ENCODE measurements around the gene KITLG.
"Not testable (repeated sequence)": the region's sequence is repeated elsewhere in the genome, so short reads cannot be mapped to it uniquely, and the experiment has no call there.

Gene KITLG

GRCh38 chr12:88471331-88472045, 108.8 kb downstream of the KITLG start:
- TF ChIP-seq, protein P1, sequence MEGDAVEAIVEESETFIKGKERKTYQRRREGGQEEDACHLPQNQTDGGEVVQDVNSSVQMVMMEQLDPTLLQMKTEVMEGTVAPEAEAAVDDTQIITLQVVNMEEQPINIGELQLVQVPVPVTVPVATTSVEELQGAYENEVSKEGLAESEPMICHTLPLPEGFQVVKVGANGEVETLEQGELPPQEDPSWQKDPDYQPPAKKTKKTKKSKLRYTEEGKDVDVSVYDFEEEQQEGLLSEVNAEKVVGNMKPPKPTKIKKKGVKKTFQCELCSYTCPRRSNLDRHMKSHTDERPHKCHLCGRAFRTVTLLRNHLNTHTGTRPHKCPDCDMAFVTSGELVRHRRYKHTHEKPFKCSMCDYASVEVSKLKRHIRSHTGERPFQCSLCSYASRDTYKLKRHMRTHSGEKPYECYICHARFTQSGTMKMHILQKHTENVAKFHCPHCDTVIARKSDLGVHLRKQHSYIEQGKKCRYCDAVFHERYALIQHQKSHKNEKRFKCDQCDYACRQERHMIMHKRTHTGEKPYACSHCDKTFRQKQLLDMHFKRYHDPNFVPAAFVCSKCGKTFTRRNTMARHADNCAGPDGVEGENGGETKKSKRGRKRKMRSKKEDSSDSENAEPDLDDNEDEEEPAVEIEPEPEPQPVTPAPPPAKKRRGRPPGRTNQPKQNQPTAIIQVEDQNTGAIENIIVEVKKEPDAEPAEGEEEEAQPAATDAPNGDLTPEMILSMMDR (IDR thresholded peaks at IDR 0.05; ENCODE audit: insufficient read depth, missing control alignments) = no peak
- DNase-seq (ENCODE audit: insufficient read length, low spot score) (no peak), FAIRE-seq (no peak)

DNA sequence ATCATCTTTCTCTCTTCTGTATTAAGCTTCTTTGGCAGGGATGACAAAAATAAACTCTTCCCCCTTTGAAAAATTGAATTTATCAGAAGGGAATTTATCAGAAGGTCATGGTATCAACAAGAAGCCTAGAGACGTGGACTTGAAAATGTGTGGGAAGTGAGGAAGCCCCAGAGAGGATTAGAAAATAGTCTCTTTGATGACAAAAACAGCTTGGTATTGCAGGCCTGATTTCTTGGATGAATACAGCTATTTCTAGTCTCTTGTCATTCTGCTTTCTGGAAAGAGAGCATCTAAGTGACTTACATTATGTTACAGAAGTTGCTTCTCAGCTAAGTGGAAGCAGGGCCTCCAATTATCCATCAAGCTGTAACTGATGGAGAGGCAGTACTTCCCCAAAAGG, 111.1 kb downstream of the KITLG start:
- FAIRE-seq = no peak
- DNase-seq (ENCODE audit: insufficient read length, low spot score) = no peak

GRCh38 chr12:88468581-88468980, 111.7 kb downstream of the KITLG start:
- FAIRE-seq (no peak), DNase-seq (ENCODE audit: insufficient read length, low spot score) (no peak)
- TF ChIP-seq, protein P1 (IDR thresholded peaks at IDR 0.05; ENCODE audit: insufficient read depth, missing control alignments) = no peak

More for the DNA sequence above, 111.1 kb downstream of the KITLG start:
- TF ChIP-seq, protein P1 (IDR thresholded peaks at IDR 0.05; ENCODE audit: insufficient read depth, missing control alignments) = no peak

DNA sequence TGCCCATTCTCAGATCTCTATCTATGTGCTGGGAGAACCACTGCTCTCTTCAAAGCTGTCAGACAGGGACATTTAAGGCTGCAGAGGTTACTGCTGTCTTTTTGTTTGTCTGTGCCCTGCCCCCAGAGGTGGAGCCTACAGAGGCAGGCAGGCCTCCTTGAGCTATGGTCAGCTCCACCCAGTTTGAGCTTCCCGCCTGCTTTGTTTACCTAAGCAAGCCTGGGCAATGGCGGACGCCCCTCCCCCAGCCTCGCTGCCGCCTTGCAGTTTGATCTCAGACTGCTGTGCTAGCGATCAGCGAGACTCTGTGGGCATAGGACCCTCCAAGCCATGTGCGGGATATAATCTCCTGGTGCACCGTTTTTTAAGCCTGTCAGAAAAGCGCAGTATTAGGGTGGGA, 113.6 kb downstream of the KITLG start:
- not testable (repeated sequence) for DNase-seq (ENCODE audit: insufficient read length, low spot score); FAIRE-seq

DNA sequence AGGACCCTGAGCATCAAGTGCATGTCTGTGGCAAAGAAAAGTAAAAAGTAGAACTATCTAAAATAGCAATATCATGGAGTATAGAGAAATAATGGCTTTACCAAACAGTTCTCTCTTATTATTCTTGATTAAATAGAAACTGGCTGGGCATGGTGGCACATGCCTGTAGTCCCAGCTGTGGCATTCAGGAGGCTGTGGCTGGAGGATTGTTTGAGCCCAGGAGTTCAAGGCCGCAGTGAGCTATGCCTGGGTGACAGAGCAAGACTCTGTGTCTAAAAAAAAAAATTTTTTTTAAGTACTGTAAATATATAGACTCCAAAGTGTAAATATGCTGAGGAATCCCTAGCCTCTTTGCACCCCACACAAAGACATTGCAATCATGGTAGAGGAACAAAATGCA, 121.9 kb downstream of the KITLG start:
- TF ChIP-seq, protein P1 (IDR thresholded peaks at IDR 0.05; ENCODE audit: insufficient read depth, missing control alignments) = no peak
- DNase-seq (ENCODE audit: insufficient read length, low spot score) (no peak), FAIRE-seq (no peak)

DNA sequence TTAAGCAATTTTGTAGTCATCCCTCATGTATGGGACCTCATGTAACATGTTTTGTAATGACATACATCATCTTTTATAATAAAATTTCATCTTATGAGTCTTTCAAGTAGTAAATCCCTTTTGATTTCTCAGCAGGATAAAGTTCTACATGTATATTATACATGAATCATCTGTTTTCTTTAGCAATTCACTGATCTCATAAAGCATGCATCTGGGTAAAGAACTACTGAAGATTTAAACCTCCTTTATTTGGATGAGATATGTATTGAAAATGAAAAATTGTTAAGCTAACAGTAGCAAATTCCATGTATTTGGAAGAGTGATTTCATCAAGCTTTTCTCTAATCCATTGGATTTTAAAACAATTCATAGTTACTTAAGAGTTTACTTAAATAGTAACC, 126.9 kb downstream of the KITLG start:
- no peak for DNase-seq (ENCODE audit: insufficient read length, low spot score)
- FAIRE-seq = no peak
- TF ChIP-seq, protein P1 (IDR thresholded peaks at IDR 0.05; ENCODE audit: insufficient read depth, missing control alignments) = no peak

GRCh38 chr12:88451205-88451604, 129.1 kb downstream of the KITLG start:
- DNase-seq (ENCODE audit: insufficient read length, low spot score) (no peak), FAIRE-seq (no peak)
- TF ChIP-seq, protein P1 (IDR thresholded peaks at IDR 0.05; ENCODE audit: insufficient read depth, missing control alignments) = no peak

All from D721Med (cell line).